ENCODE measurements around the gene CUBN.

DNA sequence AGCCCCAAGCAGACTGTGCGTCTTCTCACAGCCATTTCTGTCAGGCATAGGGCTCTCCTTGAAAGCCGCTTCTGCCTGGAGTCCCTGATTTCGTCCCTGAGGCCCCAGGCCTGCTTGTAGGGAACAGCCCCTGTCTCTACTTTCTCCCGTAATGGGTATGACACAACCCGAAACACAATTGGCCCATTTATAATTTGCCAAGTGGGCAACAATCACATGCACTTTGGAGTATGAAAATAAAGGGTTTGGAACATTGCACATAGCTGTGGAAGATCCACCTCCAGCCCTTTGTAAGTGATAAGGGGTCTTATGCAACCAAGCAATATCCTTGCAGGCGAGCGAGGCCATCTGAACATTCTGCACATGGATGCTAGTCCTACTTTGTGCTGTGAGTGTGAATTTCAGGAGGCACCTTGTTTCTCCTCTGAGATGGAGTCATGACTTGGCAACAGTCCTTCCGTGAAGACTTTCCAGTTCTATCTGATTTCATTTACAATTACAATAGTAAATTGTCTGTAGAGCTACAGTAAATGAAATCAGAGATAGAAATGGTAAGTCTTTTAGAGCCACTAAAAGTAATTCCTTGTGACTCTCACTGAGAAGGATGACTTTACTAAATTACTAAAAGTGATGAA is 141.5 kb downstream of the CUBN start:
- TF ChIP-seq, protein P1, sequence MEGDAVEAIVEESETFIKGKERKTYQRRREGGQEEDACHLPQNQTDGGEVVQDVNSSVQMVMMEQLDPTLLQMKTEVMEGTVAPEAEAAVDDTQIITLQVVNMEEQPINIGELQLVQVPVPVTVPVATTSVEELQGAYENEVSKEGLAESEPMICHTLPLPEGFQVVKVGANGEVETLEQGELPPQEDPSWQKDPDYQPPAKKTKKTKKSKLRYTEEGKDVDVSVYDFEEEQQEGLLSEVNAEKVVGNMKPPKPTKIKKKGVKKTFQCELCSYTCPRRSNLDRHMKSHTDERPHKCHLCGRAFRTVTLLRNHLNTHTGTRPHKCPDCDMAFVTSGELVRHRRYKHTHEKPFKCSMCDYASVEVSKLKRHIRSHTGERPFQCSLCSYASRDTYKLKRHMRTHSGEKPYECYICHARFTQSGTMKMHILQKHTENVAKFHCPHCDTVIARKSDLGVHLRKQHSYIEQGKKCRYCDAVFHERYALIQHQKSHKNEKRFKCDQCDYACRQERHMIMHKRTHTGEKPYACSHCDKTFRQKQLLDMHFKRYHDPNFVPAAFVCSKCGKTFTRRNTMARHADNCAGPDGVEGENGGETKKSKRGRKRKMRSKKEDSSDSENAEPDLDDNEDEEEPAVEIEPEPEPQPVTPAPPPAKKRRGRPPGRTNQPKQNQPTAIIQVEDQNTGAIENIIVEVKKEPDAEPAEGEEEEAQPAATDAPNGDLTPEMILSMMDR (IDR thresholded peaks at IDR 0.05): no peak
- TF ChIP-seq POLR2A (IDR thresholded peaks at IDR 0.05): no peak
